ENCODE results near the gene CRP.

Gene CRP

DNA sequence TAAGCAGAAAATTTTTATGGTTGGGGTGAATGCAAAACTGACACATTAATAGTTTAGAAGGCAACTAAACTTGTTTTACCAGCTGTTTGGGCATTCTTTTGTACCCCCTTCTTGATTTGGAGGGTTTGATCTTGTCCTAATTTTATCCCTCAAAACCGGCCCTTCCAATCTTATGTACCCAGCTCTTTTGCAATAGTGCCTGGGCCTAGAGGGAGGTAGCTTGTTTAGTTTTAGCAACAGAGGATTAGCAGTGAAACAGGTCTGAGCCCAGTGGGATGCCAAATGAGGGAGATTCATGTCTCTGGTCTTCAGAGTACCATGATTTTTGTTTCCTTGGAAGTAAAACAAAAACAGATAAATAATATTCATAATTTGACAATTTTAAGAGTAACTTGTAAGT, 45.1 kb downstream of the CRP start:
- Histone ChIP-seq H3K4me3 (ENCODE audit: low read depth in 1 of 5, low read length in 5 of 5) (no peak overlapping the region), H3K9ac (ENCODE audit: low read length in 5 of 5) (no peak overlapping the region), H3K27me3 (ENCODE audit: control insufficient read depth in 5 of 5, insufficient read depth in 4 of 5, low read length in 5 of 5) (no peaks in the 10 kb centered on the region), H3K9me3 (ENCODE audit: control insufficient read depth in 5 of 5, low read length in 5 of 5) (peaks cover 0 to 6% (median 4%) of the 10 kb centered on the region in 5 donors), H3K4me1 (ENCODE audit: control insufficient read depth in 5 of 5, insufficient read depth in 5 of 5, low read length in 5 of 5) (no peaks in the 10 kb centered on the region), H3K27ac (ENCODE audit: low read depth, low read length) (no peak overlapping the region), H3K36me3 (ENCODE audit: control insufficient read depth in 5 of 5, insufficient read depth in 5 of 5, low read length in 5 of 5) (no peaks in the 10 kb centered on the region)

DNA sequence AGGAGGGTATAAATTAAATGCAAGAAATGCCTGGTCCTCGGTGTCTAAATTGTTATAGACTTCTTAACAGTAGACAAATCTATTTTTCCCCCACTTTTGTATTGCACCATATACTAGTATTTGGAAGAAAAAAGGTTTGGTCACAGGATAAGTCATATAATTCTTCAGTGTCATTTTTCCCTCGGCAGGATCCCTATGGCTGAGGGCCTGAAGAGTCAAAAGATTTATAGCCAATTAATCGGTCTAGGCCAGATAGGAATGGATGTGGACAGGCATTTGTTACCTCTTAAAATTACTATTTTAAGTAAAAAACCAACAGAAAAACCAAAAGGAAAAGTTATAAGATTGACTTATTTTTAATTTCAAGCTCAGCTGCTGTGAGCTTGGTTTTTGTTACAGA, 45.6 kb downstream of the CRP start:
- Histone ChIP-seq H3K9ac (ENCODE audit: low read length in 5 of 5) (no peak overlapping the region), H3K27me3 (ENCODE audit: control insufficient read depth in 5 of 5, insufficient read depth in 4 of 5, low read length in 5 of 5) (no peaks in the 10 kb centered on the region), H3K4me1 (ENCODE audit: control insufficient read depth in 5 of 5, insufficient read depth in 5 of 5, low read length in 5 of 5) (no peaks in the 10 kb centered on the region), H3K4me3 (ENCODE audit: low read depth in 1 of 5, low read length in 5 of 5) (no peak overlapping the region), H3K36me3 (ENCODE audit: control insufficient read depth in 5 of 5, insufficient read depth in 5 of 5, low read length in 5 of 5) (no peaks in the 10 kb centered on the region), H3K27ac (ENCODE audit: low read depth, low read length) (no peak overlapping the region), H3K9me3 (ENCODE audit: control insufficient read depth in 5 of 5, low read length in 5 of 5) (peaks cover 0 to 8% (median 6%) of the 10 kb centered on the region in 5 donors)

DNA sequence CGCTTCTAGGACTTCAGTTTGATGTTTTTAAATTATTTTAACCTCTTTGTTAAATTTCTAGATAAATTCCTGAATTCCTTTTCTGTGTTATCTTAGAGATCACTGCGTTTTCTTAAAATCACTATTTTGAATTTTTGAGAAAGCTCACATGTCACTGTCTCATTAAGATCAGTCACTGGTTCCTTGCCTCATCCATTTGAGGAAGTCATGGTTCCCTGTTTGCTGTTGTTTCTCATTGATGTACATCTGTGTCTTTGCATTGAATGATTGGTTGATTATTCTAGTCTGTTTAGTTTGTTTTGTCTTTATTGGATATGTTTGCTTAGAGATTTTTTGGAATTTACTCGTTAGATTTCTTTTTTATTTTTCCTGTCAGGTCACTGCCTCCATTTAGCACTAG, 50.1 kb downstream of the CRP start:
- Histone ChIP-seq H3K36me3 (ENCODE audit: control insufficient read depth in 5 of 5, insufficient read depth in 5 of 5, low read length in 5 of 5) (no peaks in the 10 kb centered on the region), H3K9me3 (ENCODE audit: control insufficient read depth in 5 of 5, low read length in 5 of 5) (peaks cover 0 to 11% (median 8%) of the 10 kb centered on the region in 5 donors), H3K4me3 (ENCODE audit: low read depth in 1 of 5, low read length in 5 of 5) (no peak overlapping the region), H3K27ac (ENCODE audit: low read depth, low read length) (no peak overlapping the region), H3K9ac (ENCODE audit: low read length in 5 of 5) (no peak overlapping the region), H3K27me3 (ENCODE audit: control insufficient read depth in 5 of 5, insufficient read depth in 4 of 5, low read length in 5 of 5) (no peaks in the 10 kb centered on the region), H3K4me1 (ENCODE audit: control insufficient read depth in 5 of 5, insufficient read depth in 5 of 5, low read length in 5 of 5) (no peaks in the 10 kb centered on the region)

DNA sequence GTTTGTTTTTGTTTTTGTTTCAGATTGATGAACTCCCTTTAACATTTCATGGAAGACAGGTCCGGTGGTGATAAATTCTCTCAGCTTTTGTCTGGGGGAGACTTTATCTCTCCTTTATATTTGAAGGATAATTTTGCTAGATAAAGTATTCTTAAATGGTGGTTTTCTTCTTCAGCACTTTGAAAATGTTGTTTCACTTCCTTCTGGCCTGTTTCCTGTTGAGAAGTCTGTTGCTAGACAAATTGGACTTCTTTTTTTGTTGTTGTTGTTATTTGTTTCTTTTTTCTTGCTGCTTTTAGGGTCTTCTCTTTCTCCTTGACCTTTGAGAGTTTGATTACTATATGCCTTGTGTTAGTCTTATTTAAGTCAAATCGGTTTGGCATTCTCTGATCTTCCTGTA, 50.8 kb downstream of the CRP start:
- no peaks in the 10 kb centered on the region for H3K36me3 ChIP-seq (ENCODE audit: control insufficient read depth in 5 of 5, insufficient read depth in 5 of 5, low read length in 5 of 5)
- no peak overlapping the region for H3K27ac ChIP-seq (ENCODE audit: low read depth, low read length)

More for the DNA sequence above, 50.8 kb downstream of the CRP start:
- peaks cover 0 to 11% (median 8%) of the 10 kb centered on the region in 5 donors for H3K9me3 ChIP-seq (ENCODE audit: control insufficient read depth in 5 of 5, low read length in 5 of 5)
- no peaks in the 10 kb centered on the region for H3K27me3 ChIP-seq (ENCODE audit: control insufficient read depth in 5 of 5, insufficient read depth in 4 of 5, low read length in 5 of 5)
- no peak overlapping the region for H3K4me3 ChIP-seq (ENCODE audit: low read depth in 1 of 5, low read length in 5 of 5)
- no peaks in the 10 kb centered on the region for H3K4me1 ChIP-seq (ENCODE audit: control insufficient read depth in 5 of 5, insufficient read depth in 5 of 5, low read length in 5 of 5)
- H3K9ac ChIP-seq (ENCODE audit: low read length in 5 of 5), result no peak overlapping the region
